Hematopoietic multipotent progenitor cell treated with erythropoietin and hydrocortisone succinate and interleukin-3 and kit ligand, for 8 days (in vitro differentiated cells): ENCODE results near the gene TGFA.

Experiments
- DNase-seq: peaks from one replicate; pipeline ENCODE4 v3.0.0-alpha.2; 2015

TGFA gene

DNA sequence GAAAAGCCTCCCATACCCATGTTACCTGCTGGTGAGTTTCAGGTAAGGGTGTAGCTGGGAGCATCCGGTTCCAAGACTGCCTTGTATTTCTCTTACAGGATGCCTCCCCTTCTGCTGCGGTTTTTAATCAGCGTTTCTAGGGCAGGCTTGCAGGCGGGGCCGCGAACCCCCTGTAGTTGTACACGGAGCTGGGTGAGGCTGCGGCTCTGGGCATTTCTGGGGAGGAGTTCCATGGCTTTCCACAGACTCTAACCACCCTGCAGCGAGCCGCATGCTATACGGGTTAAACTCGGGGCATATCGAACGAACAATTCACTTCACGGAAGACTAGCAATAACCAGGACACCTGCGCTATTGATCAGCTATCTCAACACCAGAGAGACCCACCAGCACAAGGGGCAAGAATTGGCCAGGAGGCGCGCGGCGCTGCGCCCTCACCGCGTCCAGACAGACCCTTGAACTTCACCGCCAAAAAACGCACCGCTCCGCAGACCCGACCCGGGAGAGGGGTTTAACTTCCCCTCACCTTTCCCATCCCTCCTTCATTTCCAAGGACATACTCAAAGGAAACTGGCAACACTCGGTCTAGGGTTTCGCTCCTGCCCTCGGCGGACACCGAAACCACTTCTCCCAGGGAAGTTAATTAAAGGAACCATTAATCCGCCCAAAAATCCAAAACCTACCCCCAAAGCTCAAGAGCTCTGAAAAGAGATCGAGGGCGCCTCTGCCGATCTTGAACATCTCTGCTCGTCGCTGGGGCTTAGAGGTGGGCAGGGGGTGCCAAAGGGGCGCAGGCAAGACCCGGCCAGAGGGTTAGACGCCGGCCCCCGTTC, 909 bp downstream of the TGFA start:
- DNase-seq, result no peak

DNA sequence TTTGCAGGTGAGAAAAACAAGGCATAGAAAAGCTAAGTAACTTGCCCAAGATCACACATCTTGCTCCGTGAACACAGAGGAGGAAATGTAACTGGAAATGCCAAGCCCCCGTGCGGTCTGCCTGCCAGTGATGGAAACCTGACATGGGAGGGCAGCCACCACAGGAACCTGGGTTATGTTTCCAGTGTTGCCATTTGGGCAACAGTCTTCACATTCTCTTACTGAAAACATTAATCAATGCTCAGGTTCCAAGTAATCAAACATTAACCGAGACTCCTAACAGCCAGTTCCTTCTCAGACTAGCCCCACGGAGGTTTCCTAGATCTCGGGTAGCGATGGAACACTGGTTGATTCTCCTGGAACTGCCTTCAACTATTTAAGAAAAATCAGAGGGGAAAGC, 2.5 kb downstream of the TGFA start:
- DNase-seq, result no peak

DNA sequence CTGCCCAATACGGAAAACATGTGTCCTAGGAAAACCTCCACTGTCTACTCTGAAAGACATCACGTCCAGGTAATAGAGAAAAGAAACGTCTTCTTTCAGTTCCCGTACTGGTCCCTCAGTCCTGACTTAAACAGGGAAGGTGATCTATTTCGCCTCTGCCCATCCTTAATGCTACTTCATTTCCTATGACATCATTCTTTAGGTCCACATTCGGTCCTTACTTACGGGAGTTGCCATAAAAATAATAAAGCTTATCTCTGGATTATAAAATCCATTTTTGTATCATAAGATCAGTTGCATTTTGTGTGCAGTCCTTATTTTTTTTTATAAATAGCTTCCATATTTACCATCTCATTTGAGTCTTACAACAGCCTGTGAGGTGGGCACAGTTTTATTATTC, 3.7 kb downstream of the TGFA start:
- DNase-seq, result no peak

DNA sequence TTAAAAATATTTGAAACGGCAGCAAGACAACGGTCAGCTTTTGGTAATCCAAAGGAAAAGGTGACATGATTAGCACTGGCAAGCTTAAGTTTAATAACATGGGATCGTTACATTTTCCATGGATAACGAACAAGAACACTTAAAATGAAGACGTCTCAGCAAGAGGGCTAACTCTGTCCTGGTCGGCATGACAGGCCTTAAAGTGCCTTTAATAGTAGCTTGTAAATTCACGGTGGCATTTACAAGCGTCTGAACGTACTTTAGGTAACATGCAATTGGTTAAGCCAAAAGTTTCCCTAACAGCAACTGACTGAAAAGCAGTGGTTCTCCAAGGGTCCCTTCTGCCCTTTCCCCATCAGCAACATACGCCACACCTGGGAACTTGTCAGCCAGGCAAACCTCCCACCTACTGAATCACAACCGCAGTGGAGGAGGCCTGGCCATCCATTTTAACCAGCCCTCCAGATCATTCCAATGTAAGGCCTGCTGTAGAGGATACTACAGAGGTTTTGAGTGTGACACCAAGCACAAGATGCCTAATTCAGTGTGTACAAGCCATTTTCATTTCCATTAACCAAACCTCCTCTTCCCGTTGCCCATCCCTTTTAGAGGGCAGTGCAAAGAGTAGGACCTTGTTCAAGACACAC, 4.4 kb downstream of the TGFA start:
- DNase-seq, result no peak

DNA sequence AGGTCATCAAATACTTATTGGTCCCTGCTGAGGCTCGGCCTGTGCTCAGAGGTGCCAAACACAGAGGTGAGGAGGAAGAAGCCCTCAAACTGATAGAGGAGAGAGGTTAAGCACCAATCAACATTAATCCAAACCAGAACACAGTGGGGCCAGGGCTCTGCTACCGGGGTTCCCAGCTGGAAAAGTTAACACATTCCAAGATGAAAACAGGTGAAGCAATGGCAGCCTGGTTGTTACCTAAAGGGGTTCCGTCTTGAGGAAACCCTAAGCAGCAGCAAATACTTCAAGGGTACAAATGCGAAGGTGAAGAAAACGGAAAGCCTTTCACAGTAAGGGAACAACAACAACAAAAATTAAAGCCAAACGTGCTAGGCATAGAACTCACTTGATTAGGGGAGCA, 5.4 kb downstream of the TGFA start:
- no peak for DNase-seq

DNA sequence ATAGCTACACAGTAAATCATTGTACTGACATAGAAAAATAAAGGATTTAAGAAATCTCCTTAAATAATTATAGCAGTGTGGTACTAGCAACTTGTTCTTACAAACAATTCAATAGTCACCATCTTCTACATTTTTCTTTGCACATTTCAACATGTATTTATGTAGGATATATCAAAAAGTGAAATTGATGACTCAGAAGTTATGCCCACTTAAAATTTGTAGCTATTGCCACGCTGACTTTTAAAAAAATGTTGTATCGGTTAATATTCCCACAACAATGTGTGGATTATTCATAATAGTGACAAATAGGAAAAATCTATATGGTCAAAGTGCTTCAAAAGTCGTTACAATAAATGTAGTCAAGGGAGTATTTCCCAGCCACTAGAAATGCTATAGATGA, 6.7 kb downstream of the TGFA start:
- no peak for DNase-seq

DNA sequence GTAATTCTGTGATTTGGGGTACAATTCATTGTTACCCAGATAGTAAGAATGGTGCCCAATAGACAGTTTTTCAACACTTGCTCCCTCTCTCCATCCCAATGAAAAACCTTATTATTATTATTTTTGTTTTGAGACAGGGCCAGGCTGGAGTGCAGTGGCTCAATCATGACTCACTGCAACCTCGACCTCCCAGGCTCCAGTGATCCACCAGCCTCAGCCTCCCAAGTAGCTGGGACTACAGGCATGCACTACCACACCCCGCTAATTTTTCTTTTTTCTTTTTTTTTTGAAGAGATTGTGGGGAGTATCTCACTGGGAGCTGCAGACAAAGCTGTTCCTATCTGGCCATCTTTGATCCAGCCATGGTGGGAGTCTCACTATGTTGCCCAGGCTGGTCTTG, 7.2 kb downstream of the TGFA start:
- no peak for DNase-seq

DNA sequence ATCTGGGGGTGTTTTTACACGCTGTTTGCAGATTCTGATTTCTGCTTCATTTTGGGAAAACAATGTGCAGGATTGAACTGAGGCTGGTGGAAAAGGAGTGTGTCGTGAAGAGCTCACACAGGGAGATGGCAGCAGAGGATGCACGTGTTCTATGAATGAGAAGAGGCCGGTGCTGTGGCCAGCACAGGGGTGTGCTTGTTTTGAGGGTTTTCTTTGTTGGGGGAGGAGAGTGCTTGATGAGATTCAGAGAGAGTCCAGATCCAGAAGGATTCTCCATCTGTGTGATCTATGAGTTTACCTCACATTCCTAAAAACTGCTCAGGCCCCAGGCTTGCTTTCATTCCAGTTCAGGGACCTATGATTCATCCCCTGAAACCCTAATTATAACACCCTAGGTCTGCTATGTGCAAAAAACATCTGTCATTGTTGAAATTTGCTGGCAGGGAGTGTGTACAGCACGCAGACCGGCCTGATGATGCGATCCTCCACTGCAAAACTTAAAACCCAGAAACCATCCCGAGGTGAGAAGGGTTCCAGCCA, 12.1 kb downstream of the TGFA start:
- DNase-seq, result no peak

DNA sequence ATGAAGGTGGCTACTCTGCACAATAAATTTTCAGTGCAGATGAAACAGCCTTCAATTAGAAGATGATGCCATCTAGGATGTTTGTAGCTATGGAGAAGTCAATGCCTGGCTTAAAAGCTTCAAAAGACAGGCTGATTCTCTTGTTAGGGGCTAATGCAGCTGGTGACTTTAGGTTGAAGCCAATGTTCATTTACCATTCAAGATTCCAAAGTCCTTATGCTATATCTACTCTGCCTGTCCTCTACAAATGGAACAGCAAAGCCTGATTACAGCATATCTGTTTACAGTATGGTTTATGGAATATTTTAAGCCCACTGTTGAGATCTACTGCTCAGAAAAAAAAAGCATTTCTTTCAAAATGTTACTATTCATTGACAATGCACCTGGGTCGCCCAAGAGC, 15.8 kb downstream of the TGFA start:
- DNase-seq, result no peak

DNA sequence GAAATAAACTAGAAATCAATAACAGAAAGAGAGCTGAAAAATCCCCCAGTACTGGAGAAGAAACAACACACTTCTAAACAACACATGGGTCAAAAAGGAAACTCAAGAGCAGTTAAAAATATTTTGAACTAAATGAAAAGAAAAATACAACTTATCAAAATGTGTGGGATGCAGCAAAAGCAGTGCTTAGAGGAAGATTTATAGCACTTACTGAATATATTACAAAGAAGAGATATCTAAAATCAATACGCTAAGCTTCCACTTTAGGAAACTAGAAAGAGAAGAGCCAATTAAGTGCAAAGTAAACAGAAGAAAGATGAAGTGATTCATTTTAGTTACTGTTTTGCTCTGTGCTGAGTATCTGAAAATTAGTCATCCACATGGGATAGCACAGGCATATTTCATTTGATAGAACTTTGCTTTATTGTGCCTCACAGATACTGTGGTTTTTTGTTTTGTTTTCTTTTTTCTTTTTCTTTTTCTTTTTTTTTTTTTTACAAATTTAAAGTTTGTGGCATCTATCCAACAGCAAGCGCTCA, 17.0 kb downstream of the TGFA start:
- DNase-seq, result no peak

DNA sequence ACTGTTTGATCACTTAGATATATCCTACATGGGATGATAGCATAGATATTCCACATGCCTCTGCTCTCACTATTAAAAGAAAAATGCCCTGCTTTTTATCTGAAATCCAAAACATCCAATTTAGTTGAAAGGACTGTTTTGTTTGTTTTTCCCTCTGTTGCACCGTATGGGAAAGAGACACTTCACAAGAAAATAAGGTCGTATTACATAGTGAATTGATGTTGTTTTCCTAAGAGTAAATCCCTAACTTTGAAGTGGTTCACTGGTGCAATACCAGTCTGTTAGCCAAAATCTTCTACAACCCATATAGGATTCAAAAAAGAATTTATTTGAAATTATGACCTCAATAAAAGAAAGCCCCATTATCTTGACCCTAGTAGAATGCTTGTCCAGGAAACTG, 18.1 kb downstream of the TGFA start:
- no peak for DNase-seq

DNA sequence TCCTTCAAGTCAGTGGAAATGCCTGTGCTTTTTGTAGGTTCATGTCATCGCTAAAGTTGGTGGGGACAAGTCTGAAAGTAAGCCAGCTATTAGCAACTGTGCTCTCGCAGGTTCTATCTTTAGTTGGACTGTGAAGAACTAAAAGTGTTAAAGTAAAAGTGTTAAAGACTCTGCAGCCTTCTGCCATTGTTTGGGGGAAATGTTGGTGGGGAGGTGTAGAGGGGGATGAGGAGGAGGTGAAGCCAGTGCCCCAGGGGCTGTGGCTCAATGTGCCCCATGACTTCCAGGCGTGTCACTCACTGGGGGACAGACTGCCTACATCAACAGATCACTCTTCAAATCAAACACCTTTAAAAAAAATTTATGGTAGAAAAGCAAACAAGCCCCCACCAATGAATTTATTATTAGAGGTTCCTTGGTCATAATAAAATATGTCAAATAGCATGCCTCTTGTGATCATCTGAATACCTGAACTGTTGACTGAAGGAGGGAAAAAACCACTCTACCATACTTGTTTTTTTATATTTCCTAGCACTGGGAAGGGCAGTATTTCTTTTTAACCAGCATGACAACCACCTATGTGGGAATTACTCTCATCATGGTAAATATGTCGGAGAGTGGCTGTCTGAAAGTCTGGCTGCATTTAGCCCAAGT, 19.3 kb downstream of the TGFA start:
- DNase-seq, result no peak

DNA sequence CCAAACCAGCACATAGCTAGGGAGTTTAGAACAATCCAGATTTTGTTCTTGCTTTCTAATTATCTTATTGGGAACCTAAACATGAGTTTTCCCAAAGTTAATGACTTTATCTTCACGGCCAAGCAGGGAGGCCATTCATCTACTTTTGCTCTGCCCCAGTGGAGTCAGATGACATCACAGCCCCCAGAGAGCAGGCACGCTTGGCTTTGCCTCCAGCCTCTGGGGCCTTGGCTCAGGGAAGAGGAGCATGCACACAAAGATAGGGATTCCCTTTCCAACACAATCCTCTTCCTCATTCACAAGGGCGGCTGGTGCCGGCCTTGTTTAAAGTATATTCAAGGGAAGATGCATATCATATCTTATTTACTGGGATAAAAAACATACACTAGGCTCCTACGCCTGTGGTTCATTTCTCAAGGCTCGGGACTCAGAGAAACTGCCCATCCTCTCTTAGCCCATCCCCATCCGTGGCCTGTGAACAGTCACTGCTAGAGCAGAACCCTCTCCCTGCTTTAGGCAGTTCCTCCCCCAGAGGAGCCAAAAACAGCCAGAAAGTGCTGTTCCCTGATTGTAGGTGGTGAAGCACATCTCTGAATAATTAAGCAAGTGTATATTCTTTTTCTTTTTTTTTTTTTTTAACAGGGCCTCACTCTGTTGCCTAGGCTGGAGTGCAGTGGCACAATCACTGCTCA, 21.2 kb downstream of the TGFA start:
- DNase-seq, result no peak

DNA sequence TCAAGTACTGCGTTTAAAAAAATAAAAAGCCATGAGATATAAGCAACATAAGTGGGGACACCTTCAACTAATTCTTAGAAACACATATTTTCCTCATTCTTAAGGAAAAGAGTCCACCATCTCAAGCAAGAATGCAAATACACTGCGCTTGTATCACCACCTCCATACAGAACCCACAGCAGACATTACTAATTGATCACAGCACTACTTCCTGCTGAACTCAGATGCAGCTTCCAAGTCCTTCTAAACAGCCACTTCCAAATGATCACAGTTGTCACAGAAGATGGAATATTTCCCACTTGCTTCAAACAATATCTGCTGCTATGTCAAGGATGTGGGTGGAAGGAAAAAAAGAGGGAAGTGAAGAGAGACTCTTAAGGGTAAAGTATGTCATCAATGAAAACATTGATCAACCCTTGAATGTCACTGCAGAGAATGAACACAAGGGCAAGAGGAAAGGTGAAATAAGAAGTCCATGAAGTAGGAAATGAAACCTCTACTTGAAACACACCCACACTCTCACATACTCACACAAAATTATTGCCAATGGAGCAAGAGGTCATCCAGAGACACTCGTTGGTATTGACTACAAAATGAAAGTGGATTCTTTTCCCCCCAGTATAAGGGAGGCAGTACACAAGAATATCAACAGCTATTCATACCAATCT, 22.1 kb downstream of the TGFA start:
- DNase-seq, result no peak

DNA sequence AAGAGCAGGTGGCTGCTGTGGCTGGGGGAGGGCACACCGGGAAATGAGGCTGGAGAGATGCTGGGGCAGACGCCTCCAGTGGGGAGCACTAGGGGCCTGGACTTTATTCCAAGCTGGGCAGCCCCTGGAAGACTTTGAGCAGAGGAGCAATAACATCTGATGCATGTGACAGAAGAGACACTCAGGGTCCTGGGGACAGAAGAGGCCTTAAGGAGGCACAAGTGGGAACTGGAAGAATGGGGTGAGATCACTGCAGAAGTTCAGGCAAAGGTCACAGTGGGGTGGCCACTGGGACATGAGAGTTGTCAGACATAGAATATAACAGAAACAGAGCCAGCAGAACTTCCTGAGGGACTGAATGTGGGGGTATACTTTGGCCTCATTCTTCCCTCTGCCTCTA, 24.0 kb downstream of the TGFA start:
- DNase-seq, result no peak

DNA sequence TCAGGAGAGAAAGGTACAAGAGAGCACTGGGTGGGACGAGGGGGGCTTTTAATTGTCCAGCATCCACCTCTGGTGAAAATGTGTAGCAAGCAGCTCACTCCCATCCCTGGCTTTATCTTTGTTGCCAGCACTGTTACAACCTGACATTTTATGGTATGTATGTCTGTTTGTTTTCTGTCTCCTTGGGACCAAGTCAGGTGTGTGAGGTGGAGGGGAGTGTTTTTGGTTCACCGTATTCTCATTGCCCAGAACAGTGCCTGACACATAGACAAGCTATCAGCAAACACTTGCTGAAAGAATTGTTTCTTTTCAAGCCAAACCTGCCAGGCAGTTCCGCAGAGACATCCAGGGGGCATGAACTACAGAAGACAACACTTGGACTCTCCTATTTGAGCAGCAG, 24.7 kb downstream of the TGFA start:
- DNase-seq, result no peak

DNA sequence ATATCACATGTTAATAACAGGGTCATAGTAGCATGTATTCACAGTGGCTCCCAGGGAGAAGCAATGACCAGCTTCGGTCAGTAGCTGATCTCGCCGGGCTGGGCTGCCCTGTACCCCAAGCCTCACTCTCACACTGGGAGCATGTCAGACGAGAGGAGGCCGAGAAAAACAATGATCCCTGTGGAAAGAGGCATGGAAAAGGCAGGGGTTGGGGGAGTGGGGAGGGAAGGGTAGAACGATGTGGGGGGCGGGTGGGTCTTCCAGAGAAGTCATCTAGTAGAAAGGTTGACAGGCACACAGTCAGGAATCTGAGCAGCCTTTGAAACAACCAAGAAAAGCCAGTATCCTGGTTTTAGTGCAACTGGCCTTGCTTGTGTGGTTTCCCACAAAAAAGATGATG, 25.4 kb downstream of the TGFA start:
- DNase-seq, result no peak

DNA sequence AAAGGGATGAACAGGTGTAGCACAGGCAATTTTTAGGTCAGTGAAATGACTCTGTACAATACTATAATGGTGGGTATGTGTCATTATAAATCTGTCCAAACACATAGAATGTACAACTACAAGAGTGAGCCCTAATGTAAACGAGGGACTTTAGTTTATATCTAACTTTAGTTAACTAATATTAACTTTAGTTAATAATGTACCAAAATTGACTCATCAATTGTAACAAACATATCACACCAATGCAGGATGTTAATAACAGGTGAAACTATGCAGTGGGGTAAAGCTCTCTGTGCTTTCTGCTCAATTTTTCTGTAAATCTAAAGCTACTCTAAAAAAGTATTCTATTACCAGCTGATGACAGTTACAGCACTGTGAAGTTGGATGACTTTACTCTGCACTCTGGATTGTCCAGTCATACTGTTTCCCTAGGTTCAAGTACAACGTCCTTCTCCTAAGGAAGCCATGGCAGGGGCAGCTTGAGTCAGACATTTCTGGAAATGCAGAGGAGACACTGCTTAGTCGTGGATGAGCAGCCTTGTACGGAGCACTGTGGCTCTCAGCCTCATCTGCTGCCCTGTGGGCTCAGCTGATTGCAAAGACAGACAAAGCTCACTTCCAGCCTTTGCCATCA, 26.1 kb downstream of the TGFA start:
- DNase-seq, result no peak

DNA sequence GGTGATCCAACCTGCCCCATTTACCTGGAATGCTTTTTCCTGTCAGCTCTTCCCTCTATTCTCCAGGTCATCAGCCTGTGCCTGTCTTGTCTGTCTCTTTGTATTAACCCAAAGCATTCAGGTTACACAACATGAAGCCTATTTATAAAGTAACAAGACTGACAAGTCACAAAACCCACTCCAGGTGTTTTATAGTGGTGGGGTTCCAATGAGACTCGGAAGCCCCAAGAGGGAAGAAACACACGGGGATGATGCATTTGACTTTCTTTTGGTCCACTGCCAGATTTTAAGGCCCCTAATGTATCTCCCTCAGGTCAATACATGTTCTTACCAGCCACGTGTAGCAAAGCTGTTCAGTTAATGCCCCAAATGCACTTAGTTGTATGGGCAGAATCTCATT, 27.5 kb downstream of the TGFA start:
- DNase-seq, result no peak

DNA sequence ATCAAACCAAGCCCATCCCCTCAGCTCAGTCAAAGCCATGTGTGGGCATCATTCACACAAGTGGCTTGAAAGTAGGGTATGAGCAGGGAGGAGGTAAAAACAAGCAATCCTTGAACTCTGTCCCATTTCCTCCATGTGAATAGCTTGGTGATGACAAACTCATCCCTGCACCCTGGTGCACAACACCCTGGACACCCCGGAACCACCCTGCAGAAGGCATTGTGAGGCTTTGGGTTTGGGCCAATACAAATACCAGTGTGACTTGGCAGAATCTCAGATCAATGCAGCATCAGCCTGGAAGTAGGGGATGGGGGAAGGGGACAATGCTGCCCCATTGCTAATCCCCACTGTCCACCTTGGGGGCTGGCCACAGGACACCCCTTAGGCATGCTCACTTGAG, 28.6 kb downstream of the TGFA start:
- DNase-seq, result no peak

DNA sequence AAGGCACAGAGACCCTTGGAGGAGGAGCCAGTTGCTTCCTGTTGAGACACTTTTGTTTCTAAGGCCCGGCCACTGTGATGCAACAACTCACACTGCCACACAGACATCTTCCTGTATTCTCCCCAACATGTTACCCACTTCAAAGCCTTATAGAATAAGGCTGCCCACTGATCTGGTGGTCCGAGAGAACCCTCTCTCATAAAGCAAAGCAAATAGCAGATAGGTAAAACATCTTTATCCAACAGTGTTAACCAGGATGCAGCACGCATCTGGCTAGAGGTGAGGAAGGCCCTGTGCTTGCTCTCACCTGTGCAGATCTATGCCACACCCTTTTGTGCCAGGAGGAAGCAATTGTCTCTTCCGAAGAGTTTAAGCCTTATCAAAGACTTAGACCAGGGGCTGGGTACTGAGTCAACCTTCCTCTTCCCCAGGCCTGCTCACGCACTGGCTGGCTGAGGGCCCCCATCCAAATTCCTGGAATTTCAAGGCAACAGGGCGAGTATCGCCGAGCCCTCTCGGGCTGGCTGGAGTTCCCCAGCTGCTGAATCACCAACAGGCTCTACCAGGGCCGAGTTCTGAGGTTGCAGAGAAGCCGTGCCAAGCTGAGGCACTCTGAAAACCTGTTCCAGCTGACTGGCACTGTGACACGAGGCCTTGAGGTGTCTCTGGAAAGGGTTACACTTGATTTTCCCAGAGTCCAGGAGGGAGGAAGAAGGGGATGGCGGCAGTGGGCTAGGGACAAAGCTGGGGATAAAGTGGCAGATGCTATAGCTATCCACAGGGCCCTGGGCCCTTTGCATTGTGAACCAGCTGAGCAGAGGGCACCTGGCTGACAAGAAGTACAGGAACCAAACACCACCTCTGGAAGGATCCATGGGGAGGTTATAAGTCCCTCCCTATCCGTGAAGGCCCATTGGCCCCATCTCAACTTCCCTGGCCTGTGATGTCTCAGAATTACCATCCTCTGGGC, 29.3 kb downstream of the TGFA start:
- no peak for DNase-seq
